HCT116 (cell line): Measurements from ENCODE around the gene HOXC11. TPM values are rescaled to one million over a fixed set of nuclear protein-coding genes. Genes with fewer than 3 reads are reported as not detected.

ENCODE experiments used
- ATAC-seq: fragments of 200-7000 bp; cut with Tn5 transposase; 2 replicates; pipeline ENCODE4 v1.9.1; 2020; ENCODE audit warnings: mild to moderate bottlenecking, moderate library complexity
- BruUV-seq: library from RNA; stranded (reverse); fragments of 400-500 nt; replicated peaks from 2 replicates; lab custom pipeline; 2021; lab: Mats Ljungman, UMichigan
- CTCF ChIA-PET: fragments of 300-600 bp; sonication (Branson Sonifier 250); formaldehyde crosslinking; loops from one replicate; lab custom pipeline; 2021; ENCODE audit warnings: antibody characterized with exemption; lab: Charles Lee
- POLR2A ChIA-PET: fragments of 300-600, 350-600 bp; sonication (Branson Sonifier 250); formaldehyde crosslinking; loops from one replicate; lab custom pipeline; 2021; ENCODE audit warnings: antibody characterized with exemption; lab: Charles Lee
- RAD21 ChIA-PET, 2 experiments: fragments of 300-600 bp; sonication (Branson Sonifier 250); formaldehyde crosslinking; loops; one replicate each; lab custom pipeline; 2023; ENCODE audit warnings: low total read pairs in 2 of 2; ENCODE audit not compliant: uncharacterized antibody in 2 of 2, unreplicated experiment in 2 of 2, low non-redundant PET in 1 of 2; lab: Charles Lee
- DNase-seq: peaks from one replicate; pipeline ENCODE4 v3.0.0-alpha.2; 2010; ENCODE audit warnings: low read depth, low spot score
- H2AFZ ChIP-seq: fragments of 200-600 bp; shearing (Covaris generic), sonication (generic); 2 replicates; pipeline ENCODE4 v1.6.1; 2017; ENCODE audit warnings: low read depth, mixed run types, mixed read lengths, antibody characterized with exemption, low read length; ENCODE audit not compliant: poor library complexity, severe bottlenecking
- H3K27ac ChIP-seq: 2 replicates; pipeline ENCODE4 v1.5.1; 2012; ENCODE audit warnings: low read depth, low read length
- H3K27me3 ChIP-seq: fragments of 200-600 bp; sonication (generic); 2 replicates; pipeline ENCODE4 v1.6.1; 2016; ENCODE audit warnings: mixed run types, low read length, mixed read lengths; ENCODE audit not compliant: insufficient read depth
- H3K36me3 ChIP-seq, 2 experiments: fragments of 200-500 bp in 1 of 2; fragments of 200-600 bp in 1 of 2; sonication (Bioruptor generic) in 1 of 2; sonication (generic) in 1 of 2; 2 replicates each; pipeline versions ENCODE4 v1.5.1 to v1.6.1; 2014 to 2016; ENCODE audit warnings: low read length in 2 of 2, inconsistent platforms in 1 of 2, mixed read lengths in 1 of 2, mixed run types in 1 of 2; ENCODE audit not compliant: insufficient read depth in 2 of 2, control insufficient read depth in 1 of 2
- H3K4me1 ChIP-seq, 2 experiments: fragments of 200-600 bp in 1 of 2; sonication (generic) in 1 of 2; 2 replicates each; pipeline versions ENCODE4 v1.5.1 to v1.6.1; 2012 to 2017; ENCODE audit warnings: low read length in 2 of 2, inconsistent platforms in 1 of 2, mild to moderate bottlenecking in 1 of 2, mixed read lengths in 1 of 2, mixed run types in 1 of 2, moderate library complexity in 1 of 2; ENCODE audit not compliant: insufficient read depth in 2 of 2, control insufficient read depth in 1 of 2
- H3K4me2 ChIP-seq: fragments of 200-600 bp; sonication (generic); 2 replicates; pipeline ENCODE4 v1.6.1; 2017; ENCODE audit warnings: mixed run types, low read length, mixed read lengths
- H3K4me3 ChIP-seq, 2 experiments: fragments of 200-600 bp in 1 of 2; sonication (generic) in 1 of 2; replicated peaks in 1 of 2; 2 replicates each; pipeline ENCODE4 v1.5.1; 2011 to 2016; ENCODE audit warnings: low read length in 2 of 2, control low read depth in 1 of 2, low read depth in 1 of 2, mild to moderate bottlenecking in 1 of 2, mixed read lengths in 1 of 2, mixed run types in 1 of 2
- H3K79me2 ChIP-seq: fragments of 200-600 bp; sonication (generic); 2 replicates; pipeline ENCODE4 v1.6.1; 2017; ENCODE audit warnings: mild to moderate bottlenecking, mixed run types, low read length, moderate library complexity, mixed read lengths; ENCODE audit not compliant: insufficient read depth
- H3K9ac ChIP-seq: fragments of 200-600 bp; sonication (generic); 2 replicates; pipeline ENCODE4 v1.6.1; 2016; ENCODE audit warnings: low read length, mixed read lengths
- H3K9me2 ChIP-seq: fragments of 200-600 bp; sonication (generic), shearing (Covaris generic); 2 replicates; pipeline ENCODE4 v1.6.1; 2017; ENCODE audit warnings: mixed run types, mild to moderate bottlenecking, moderate library complexity; ENCODE audit not compliant: insufficient read depth
- H3K9me3 ChIP-seq, 2 experiments: fragments of 200-500 bp in 1 of 2; fragments of 200-600 bp in 1 of 2; sonication (Bioruptor generic) in 1 of 2; sonication (generic) in 1 of 2; 2 replicates each; pipeline ENCODE4 v1.6.1; 2014 to 2017; ENCODE audit warnings: low read length in 2 of 2, mixed read lengths in 2 of 2, inconsistent platforms in 1 of 2, low read depth in 1 of 2, mild to moderate bottlenecking in 1 of 2, mixed run types in 1 of 2, moderate library complexity in 1 of 2; ENCODE audit not compliant: control insufficient read depth in 1 of 2, insufficient read depth in 1 of 2
- H4K20me1 ChIP-seq: fragments of 200-600 bp; sonication (generic), shearing (Covaris generic); 2 replicates; pipeline ENCODE4 v1.6.1; 2017; ENCODE audit warnings: mixed run types, mild to moderate bottlenecking, moderate library complexity; ENCODE audit not compliant: insufficient read depth
- CBX3 ChIP-seq: IDR thresholded peaks from 2 replicates; pipeline ENCODE4 v1.6.1; 2012; ENCODE audit warnings: low read depth
- EZH2 ChIP-seq: fragments of 200-600 bp; sonication (generic); IDR thresholded peaks from 2 replicates; pipeline ENCODE4 v1.6.1; 2017; ENCODE audit warnings: antibody characterized with exemption, mixed run types
- EZH2phosphoT487 ChIP-seq: fragments of 200-600 bp; IDR thresholded peaks from 2 replicates; pipeline ENCODE4 v1.6.1; 2018; ENCODE audit warnings: antibody characterized with exemption, borderline replicate concordance
- FOSL1 ChIP-seq: IDR thresholded peaks from 2 replicates; pipeline ENCODE4 v1.6.1; 2012; ENCODE audit warnings: low read depth
- MAX ChIP-seq: IDR thresholded peaks from 2 replicates; pipeline ENCODE4 v1.6.1; 2012
- SIN3A ChIP-seq: IDR thresholded peaks from 2 replicates; pipeline ENCODE4 v1.6.1; 2012; ENCODE audit warnings: low read depth
- YY1 ChIP-seq: IDR thresholded peaks from 2 replicates; pipeline ENCODE4 v1.6.1; 2011; ENCODE audit warnings: low read length, low read depth, moderate library complexity, mild to moderate bottlenecking; ENCODE audit not compliant: insufficient replicate concordance; ENCODE audit errors: extremely low read depth
- ZBTB33 ChIP-seq: IDR thresholded peaks from 2 replicates; pipeline ENCODE4 v1.6.1; 2011; ENCODE audit warnings: mild to moderate bottlenecking, low read length, moderate library complexity; ENCODE audit not compliant: insufficient replicate concordance; ENCODE audit errors: extremely low read depth
- intact Hi-C: fragments of 100-400 bp; cut with micrococcal nuclease; formaldehyde crosslinking; loops from 2 replicates; pipeline ENCODE4 v1.10.0; 2022
- total RNA-seq: library from RNA; stranded (reverse); gene quantifications from one replicate; pipeline ENCODE4 v1.2.1, GENCODE V29; 2021; ENCODE audit not compliant: unreplicated experiment

Gene HOXC11
- total RNA-seq, 1 experiment from 2014 or later, result 0.22 TPM

- Histone ChIP-seq H3K9ac (no peak overlapping the region), H3K27ac (no peak overlapping the region)
- CTCF ChIA-PET, result interaction anchor here (1.5 to 5.3 kb wide), 4 partner anchors 9 to 178 kb away, joined by 3 to 38 read pairs (median 6); partner anchors contain the start of genes HOXC5 and HOXC9
Measured at GRCh38 chr12:54022960-54023884, 50.3 kb downstream of the HOXC11 start.

More at GRCh38 chr12:54022960-54023884, 50.3 kb downstream of the HOXC11 start:
- no peak for TF ChIP-seq MAX
- TF ChIP-seq YY1, result no peak
- no peak for TF ChIP-seq ZBTB33
- no peak for TF ChIP-seq CBX3
- no peak for TF ChIP-seq SIN3A
- TF ChIP-seq EZH2, result no peak
- TF ChIP-seq EZH2phosphoT487, result no peak
- no peak for TF ChIP-seq FOSL1
- H3K4me3 ChIP-seq, result no peak overlapping the region
- no peaks in the 10 kb centered on the region for H3K36me3 ChIP-seq
- H2AFZ ChIP-seq, result no peak overlapping the region
- no peaks in the 10 kb centered on the region for H3K27me3 ChIP-seq
- no TSS peak for BruUV-seq
- RAD21 ChIA-PET, result interaction anchor here in 1 of 2 experiments (0.6 kb wide), 1 partner anchor 238 kb away, joined by 4 read pairs; no protein-coding TSS in a partner anchor
- no peaks in the 10 kb centered on the region for H4K20me1 ChIP-seq
- no peaks in the 10 kb centered on the region for H3K9me3 ChIP-seq
- no peaks in the 10 kb centered on the region for H3K9me2 ChIP-seq
- intact Hi-C loops, result no loop called here
- POLR2A ChIA-PET, result no interaction called here
- no peaks in the 10 kb centered on the region for H3K79me2 ChIP-seq
- ATAC-seq (no peak), DNase-seq (no peak)
- peaks cover 18 to 31% of the 10 kb centered on the region in 2 experiments; a peak in 3 of 4 replicates for H3K4me1 ChIP-seq
- no peak overlapping the region for H3K4me2 ChIP-seq
